Activated T-helper 1 cell treated with Interleukin-2 at 50 U/mL for 16 hours (primary cell): ENCODE data around the gene SLC8A1.

ENCODE experiments used
- DNase-seq: peaks from one replicate; pipeline ENCODE4 v3.0.0-alpha.2; 2020; ENCODE audit warnings: low read depth

SLC8A1 gene

GRCh38 chr2:40150266-40150665, 301.6 kb downstream of the SLC8A1 start:
- DNase-seq: no peak

GRCh38 chr2:40148334-40148733, 303.6 kb downstream of the SLC8A1 start:
- no peak for DNase-seq

DNA sequence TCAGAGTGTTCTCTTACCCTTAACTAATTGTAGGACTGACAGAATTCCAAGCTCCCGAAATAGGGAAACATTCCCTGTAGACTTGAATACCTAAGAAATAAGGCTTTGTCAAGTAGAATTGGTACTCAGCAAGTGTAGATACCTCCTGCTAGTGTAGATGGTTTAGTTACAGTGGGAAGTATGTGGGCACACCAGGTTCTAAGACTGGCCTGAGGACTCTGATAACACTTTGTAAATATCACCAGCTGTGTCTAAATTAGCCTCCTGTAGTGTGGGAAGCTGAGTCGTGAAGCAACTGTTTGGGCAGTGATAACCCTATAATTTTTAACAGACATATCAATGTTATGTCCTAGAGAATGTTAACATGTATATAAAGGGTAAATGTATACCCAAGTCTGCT, 304.5 kb downstream of the SLC8A1 start:
- DNase-seq: no peak

GRCh38 chr2:40144022-40144421, 307.9 kb downstream of the SLC8A1 start:
- no peak for DNase-seq

GRCh38 chr2:40138314-40138713, 313.6 kb downstream of the SLC8A1 start:
- DNase-seq: no peak

GRCh38 chr2:40131081-40131704, 320.7 kb downstream of the SLC8A1 start:
- no peak for DNase-seq

- DNase-seq: no peak
Observed at GRCh38 chr2:40130251-40130994, 321.5 kb downstream of the SLC8A1 start.

- no peak for DNase-seq
Observed at GRCh38 chr2:40129725-40130124, 322.2 kb downstream of the SLC8A1 start.

GRCh38 chr2:40128796-40129195, 323.1 kb downstream of the SLC8A1 start:
- no peak for DNase-seq

DNA sequence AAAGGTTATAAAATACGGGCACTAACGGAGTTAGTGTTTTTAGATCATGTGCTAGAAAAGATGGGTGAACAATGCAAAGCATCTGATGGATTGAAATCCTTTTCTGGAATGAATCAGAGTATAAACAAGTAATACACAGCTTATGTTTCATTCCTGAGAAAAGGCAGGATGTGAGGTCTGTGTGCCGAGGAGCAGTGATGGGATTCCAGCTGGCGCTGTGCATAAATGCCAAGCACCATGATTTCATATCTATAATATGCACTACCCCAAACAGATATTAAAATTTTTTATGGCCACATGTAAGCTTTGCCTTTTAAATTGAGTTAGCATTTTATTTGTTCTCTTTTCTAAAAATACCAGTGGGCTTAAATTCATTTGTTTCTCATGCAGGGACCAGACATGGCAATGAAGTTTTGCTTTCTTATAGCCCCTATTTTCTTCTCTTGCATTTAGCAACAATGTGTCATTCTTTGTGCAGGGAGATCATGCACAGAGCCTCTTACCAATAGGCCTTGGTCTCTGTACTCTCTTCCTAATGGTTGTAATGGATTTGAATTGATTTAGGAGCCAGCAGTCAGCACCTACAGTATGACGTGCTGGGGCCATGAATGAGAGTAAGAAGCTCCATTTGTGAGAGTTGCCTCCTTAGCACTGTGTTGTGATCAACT, 323.9 kb downstream of the SLC8A1 start:
- no peak for DNase-seq

DNA sequence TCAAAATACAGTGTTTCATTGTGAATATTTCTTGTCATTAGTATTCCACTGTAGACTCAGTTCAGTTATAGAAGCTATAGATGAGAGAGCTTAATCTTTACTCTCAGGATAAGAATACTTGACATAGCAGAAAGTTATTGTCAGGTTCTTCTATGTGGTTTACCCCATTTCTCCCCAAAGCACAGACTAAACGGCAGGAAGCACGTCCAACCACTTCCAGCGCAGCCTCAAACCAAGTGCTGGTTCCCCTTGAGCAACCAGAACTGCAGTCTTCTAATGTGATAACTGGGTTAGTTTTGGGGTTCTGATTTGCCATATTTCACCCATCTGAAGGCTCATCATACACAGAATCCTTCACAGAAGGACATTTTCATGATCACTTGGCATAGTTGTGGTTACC, 324.7 kb downstream of the SLC8A1 start:
- DNase-seq: no peak

- no peak for DNase-seq
Observed at GRCh38 chr2:40126006-40126405, 325.9 kb downstream of the SLC8A1 start.

GRCh38 chr2:40123746-40124145, 328.1 kb downstream of the SLC8A1 start:
- no peak for DNase-seq

GRCh38 chr2:40123326-40123725, 328.6 kb downstream of the SLC8A1 start:
- no peak for DNase-seq

DNA sequence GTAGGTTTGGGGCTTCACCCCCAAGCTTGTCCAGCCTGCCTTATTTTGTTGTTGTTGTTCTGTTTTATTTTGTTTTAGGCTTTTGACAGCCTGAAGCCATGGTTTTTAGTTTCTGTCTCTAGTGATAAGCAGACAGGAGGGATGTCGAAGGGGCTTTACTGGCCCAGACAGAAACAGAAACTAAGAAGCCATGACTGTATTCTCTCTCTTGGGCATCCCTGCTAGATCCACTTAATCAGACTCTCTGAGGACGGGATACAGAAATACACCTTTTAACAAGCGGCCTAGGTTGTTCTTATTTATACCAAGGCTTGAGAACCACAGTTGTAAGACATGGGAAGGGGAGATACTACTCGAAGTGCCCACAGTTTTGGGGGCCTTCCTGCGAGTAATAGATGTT, 330.9 kb downstream of the SLC8A1 start:
- DNase-seq: no peak

DNA sequence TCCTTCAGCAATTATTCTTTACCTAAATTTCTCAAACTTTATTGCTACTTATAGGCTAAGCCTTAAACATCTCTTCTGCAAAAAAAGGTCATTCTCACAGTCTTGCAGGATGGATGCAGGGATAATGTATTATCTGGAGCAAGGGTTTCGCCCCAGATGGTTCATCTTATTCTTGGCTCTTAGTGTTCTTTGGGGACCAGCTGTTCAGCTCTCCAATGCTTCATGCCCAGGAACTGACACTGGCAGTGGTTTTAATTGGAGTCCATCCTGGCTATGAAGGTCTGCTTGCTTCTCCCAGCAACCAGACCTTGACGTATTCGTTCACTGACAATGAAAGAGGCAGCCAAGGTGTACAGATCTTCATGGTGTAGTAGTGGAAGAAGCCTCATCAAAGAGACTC, 331.9 kb downstream of the SLC8A1 start:
- DNase-seq: no peak

- no peak for DNase-seq
Observed at GRCh38 chr2:40118622-40119021, 333.3 kb downstream of the SLC8A1 start.

GRCh38 chr2:40115894-40116293, 336.0 kb downstream of the SLC8A1 start:
- no peak for DNase-seq

GRCh38 chr2:40115348-40115747, 336.5 kb downstream of the SLC8A1 start:
- DNase-seq: no peak

- DNase-seq: no peak
Observed at GRCh38 chr2:40113997-40114396, 337.9 kb downstream of the SLC8A1 start.

DNA sequence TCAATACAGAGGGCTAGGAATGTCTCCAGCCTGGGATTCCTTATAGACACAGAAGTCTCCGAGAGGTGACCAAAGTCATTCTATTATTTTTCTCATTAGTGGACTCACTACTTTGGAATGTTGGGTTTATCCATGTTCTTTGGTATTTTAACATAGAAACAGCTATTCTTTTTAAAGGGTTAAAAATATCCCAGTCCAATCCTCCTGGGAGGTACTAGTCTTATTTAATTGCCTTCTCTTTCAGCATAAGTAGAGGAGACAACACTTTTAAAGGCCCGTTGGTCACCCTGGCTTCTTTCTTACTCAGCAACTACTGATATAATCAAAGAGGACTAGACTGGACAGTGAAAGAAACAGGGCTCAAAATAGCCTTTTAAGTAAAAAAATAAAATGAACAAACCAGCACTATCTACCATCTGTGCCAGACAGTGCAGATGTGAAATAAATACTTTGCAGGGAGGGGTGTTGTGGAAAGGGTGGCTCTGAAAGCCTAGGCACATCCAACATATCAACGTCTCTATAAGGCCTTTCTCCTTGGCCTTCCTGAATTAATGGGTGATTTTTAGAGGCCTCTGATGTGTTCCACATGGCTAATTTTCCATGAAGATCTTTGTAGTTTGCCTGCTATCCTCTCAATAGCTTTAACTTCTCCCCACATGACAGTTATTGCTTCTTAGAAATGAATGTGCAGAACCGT, 338.5 kb downstream of the SLC8A1 start:
- DNase-seq: no peak

GRCh38 chr2:40109381-40109780, 342.5 kb downstream of the SLC8A1 start:
- no peak for DNase-seq

DNA sequence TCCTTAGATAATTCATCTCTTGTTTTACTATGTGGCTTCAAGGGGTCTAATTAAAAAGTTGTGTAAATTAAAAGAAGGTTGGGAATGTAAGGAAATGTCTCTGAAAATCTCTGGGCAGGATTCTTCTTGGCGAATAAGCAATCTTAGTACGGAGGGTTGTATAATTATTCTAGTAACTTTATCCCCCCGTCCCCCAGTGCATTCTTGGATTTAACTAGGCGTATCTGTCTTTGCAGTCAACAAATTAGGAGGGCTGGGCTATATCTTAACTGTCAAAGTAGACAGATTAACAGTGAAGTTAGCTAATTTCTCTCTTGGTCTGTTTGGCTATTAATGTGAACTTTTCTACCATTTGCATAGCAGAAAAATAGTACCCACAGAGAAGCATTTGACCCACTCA, 343.0 kb downstream of the SLC8A1 start:
- no peak for DNase-seq
